Left colon (tissue), 2 donors: ENCODE results near the gene IVD. TPM values are rescaled to one million over a fixed set of nuclear protein-coding genes. Genes with fewer than 3 reads are reported as not detected.
A peak's percentile ranks its signal among the peaks of the same experiment; 100 is the strongest.
"Not testable (repeated sequence)": the region's sequence is repeated elsewhere in the genome, so short reads cannot be mapped to it uniquely, and the experiment has no call there.

Source experiments
- ATAC-seq: fragments of 200-7000 bp; cut with Tn5 transposase; one replicate; pipeline ENCODE4 v1.9.1; 2020; ENCODE audit warnings: mild to moderate bottlenecking, moderate library complexity
- DNase-seq, 2 donors: peaks; one replicate each; pipeline ENCODE4 v3.0.0-alpha.2; 2020
- intact Hi-C, 2 donors: fragments of 100-400 bp; cut with DNase I in 1 of 2; cut with micrococcal nuclease in 1 of 2; formaldehyde crosslinking; loops; one replicate each; pipeline versions ENCODE4 v1.11.2 to v1.14.0; 2022; cut with DNase I, micrococcal nuclease
- total RNA-seq, 2 donors: library from RNA; stranded (reverse); fragmentation: NEBNext Ultra II Directional; extraction: Animal tissue kit (Norgen Biotek cat#: 25700); gene quantifications; one replicate each; pipeline ENCODE4 v1.2.1, GENCODE V29; 2021
- donor health status: DM: no; HTN: no; CAD: no.
- donor health status: DM: yes; HTN: yes; CAD: no.

IVD gene
- total RNA-seq, 2 donors from 2014 or later = 68.8 to 71.5 TPM

DNA sequence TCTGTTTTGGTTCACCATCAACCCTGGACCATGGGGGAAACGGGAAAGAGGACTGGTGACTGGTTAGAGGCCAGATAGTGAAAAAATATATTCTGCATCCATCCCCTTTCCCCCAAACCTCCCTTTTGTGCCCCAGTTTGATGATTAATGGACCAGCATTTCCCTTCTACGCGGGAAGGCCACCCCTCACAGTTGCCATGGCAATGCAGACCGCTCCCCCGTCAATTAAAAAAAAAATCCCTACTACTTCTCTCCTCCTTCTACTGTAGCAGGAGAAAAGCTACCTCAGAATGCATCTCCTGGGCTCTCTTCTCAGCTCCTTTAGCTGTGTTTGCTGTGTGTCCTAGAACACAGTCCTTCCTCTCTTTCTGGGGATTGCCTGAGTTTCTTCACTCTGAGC, 39.1 kb downstream of the IVD start:
- DNase-seq = no peak
- no peak for ATAC-seq
- intact Hi-C loops = no loop called here

GRCh38 chr15:40445421-40445922, 39.9 kb downstream of the IVD start:
- ATAC-seq (peak; percentile 19), DNase-seq (no peak)
- intact Hi-C loops = no loop called here

DNA sequence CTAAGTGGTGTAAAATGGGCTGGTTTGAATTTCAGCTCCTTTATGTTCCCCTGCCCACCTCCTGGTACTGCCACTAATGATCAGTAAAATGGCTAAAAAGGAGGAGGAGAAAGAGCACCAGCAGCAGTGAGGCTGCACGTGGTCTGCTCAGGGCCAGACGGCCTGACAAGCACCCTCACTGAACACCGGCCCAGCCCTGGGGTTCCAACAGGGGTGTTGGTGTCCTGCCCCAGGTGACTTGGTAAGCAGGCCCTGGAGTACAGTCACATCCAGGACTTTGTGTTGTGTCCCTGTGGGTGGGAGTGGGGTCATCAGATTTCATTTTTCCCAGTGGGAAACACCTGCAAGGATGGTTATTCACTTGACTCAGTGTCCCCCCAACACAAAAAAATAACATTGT, 40.5 kb downstream of the IVD start:
- no peak for ATAC-seq
- intact Hi-C loops = no loop called here
- no peak for DNase-seq

DNA sequence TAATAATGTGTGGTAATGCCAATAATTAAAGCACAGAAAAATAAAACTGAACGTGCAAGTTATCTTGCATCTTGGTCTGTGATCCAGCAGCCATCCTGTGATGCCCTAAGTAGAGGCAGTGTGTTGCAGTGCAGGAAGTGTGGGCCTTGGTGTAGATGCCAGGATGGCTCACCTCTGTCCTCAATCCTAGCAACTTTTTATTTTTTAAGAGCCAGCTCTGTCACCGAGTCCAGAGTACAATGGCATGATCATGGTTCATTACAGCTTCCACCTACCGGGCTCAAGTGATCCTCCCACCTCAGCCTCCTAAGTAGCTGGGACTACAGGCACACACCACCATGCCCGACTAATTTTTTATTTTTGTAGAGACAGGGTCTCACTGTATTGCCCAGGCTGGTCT, 42.8 kb downstream of the IVD start:
- ATAC-seq (peak; percentile 71), DNase-seq (no peak)
- intact Hi-C loops = no loop called here

DNA sequence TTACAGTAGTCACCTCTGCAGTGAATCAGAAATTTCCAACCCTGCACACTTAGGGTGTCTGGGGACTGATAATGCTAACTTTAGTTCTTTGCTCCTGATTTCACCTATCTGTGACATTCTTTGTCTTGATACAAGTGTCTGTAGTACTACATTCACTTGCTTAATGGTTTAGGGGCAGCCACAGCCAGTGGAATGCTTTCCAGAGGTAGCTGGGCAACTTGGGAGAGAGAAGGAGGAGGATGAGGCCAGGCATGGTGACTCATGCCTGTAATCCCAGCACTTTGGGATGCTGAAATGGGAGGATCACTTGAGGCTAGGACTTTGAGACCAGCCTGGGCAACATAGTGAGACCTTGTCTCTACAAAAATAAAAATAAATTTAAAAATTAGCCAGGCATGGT, 43.7 kb downstream of the IVD start:
- no peak for ATAC-seq
- intact Hi-C loops = no loop called here
- DNase-seq = no peak

- intact Hi-C loops = no loop called here
- no peak for ATAC-seq
- DNase-seq = no peak
These were observed 44.5 kb downstream of the IVD start for GRCh38 chr15:40450047-40450446.

GRCh38 chr15:40451527-40452158, 46.0 kb downstream of the IVD start:
- ATAC-seq (peak; percentile 58), DNase-seq (no peak)
- intact Hi-C loops = no loop called here

DNA sequence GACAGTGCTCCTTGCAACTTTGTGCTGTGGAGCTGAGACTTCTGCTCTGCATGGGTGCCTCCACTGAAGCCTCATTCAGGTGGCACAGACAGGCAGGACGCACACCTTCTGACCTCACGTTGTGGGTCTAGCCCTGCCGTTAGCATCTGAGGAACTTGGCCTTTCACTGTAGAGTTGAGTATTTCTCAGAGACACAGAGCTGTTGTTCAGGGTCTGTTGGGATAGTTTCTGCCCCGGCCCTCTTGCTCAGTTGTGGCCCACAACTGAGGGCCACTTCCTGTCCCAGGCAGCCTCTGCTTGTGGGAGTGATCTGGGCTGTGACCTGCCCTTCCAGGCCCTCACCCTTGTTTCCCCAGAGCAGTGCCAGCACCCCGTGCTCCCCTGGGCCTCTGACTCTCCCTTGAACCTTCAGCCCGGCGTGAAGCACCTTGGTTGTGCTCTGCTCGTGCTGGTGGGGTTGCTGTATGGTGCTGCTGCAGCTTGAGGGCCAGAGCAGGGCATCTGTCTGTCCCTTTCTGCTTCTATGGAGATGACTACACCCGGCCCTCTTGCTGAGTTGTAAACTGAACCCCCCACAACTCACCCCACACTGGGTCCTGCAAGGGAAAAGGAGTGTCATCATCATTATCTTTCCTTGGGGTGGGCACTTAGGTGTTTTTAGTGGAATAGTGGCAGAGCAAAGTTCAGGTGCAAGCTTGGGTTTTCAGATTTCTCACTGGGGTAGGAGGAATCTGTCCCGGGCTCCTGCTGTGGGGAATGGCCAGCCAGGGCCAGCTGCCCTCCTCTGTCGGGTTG, 46.9 kb downstream of the IVD start:
- intact Hi-C loops = no loop called here
- DNase-seq = no peak
- peak; percentile 35 for ATAC-seq

GRCh38 chr15:40453941-40454340, 48.3 kb downstream of the IVD start:
- ATAC-seq, DNase-seq, intact Hi-C loops: not testable (repeated sequence)

DNA sequence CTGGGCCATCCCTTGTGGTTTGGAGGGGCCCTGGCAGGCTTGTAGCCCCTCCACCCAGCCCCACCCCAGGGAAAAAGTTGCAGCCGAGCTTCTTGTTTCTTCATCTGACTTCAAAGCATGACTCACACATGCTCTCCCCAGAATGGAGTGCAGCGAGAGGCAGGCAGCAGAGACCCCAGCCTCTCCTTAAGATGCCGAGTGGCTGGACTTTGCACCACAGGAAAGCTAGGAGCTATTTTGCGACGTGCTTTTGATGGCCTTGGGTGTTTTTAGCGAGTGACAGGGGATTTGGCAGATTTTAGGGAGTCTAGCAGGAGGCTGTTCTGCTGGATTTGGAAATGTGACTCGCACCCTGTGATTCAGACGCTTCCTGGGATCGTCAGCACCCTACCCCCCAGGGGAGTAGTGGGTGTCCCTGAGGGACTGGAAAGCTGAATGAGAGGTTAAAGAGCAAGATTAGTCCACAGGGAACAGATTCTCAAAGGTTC, 49.4 kb downstream of the IVD start:
- DNase-seq = no peak
- intact Hi-C loops = no loop called here

GRCh38 chr15:40456299-40456712, 50.7 kb downstream of the IVD start:
- ATAC-seq = no peak
- intact Hi-C loops = no loop called here
- DNase-seq = no peak

More for the DNA sequence above, 49.4 kb downstream of the IVD start:
- ATAC-seq = no peak

DNA sequence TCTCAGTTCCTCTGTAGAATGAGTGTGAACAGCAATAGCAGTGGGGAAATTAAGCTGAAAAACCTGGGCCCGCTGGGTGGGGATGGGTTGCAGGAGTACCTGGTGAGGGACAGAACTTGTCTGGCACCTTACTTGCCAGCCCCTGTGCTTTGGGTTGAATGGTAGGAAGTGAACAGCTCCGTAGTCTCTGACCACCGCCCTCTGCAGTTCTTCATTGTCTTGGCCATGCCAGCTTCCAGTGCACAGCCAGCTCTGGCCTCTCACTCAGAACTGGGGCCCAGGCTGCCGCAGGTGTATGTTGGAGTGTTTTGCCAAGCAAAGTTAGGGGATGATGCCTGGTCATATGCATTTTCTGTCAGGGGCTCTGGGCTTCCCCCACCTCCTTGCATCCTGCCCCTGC, 51.1 kb downstream of the IVD start:
- ATAC-seq = no peak
- intact Hi-C loops = no loop called here
- DNase-seq = no peak

GRCh38 chr15:40458495-40459371, 53.1 kb downstream of the IVD start:
- intact Hi-C loops = no loop called here
- DNase-seq = no peak
- ATAC-seq = no peak

DNA sequence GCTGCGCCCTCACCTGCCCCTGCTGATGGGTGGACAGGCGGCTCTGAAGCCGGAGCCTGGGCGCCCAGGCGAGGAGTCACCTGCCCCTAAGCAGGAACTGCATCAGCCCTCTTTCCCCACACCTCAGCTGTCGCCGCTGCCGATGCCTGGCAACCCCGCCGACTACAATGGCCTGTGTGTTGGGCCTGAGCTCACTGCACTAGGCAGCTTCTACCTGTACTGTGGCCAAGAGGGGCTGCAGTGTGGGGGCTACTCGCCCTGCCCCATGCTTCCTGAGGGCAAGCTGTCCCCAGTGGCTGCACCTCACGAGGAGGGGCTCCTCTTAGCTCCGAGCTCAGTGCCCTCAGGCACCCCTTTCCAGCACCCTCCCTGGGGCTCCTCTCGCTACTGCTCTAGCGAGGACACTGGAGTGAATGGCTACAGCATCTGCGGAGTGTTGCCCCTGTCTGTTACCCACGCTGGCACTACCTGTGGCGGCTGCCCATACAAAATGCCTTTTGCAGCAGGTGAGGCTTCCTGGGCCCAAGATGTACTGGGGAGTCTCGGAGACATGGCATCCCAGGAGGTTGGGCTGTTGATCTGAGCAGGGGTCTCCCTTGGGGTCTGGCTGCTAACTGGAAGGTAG, 53.9 kb downstream of the IVD start:
- DNase-seq (no peak), ATAC-seq (no peak)
- intact Hi-C loops = no loop called here

DNA sequence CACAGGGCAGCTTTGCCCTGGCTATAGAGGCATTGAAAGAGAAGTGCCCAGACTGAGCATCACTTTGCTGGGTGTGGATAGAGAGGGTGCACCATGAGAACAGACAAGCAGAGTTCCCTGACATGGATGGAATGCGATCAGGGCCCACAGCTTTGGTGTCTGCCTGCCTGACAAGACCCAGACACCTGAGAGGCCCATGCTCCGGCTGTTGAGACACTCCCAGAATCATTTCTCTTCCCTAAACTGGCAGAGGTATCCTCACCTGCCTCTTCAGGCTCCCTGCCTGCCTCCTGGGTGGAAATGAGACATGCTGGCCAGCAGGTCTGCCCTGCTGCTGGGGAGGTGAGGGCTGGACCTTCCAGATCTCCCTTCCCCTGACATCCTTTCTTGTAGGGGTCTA, 54.8 kb downstream of the IVD start:
- intact Hi-C loops = no loop called here
- DNase-seq (no peak), ATAC-seq (no peak)

DNA sequence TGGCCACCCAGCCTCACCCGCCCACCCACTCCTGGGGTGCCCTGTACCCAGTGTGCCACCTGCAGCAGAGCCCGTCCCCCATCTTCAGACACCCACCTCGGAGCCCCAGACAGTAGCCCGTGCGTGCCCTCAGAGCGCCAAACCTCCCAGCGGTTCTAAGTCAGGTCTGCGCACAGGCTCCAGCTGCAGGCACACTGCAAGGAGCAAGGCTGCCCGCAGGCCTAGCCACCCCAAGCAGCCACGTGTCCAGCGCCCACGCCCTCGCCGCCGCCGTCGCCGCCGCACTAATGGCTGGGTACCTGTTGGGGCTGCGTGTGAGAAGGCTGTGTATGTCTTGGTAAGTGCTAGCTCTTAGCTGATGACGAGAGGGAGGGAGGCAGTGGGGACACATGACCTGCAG, 56.4 kb downstream of the IVD start:
- intact Hi-C loops = no loop called here
- ATAC-seq (no peak), DNase-seq (no peak)

DNA sequence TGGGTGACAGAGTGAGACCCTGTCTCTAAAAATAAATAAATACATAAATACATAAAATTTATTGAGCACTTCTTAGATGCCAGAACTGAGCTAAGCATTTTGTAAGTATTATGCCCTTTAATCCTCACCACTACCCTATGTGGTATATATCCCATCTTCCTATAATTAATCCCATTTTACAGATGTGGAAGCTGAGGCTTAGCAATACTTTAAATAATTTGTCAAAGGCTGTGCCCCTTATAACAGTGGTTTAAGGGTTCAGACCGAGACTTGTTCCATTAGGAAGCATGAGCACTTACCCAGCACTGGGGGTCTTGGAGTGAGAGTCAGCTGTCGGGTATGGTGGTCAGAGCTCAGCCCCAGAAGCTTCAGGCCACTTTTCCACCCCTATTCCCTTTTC, 57.7 kb downstream of the IVD start:
- intact Hi-C loops = no loop called here
- DNase-seq = no peak
- ATAC-seq = no peak

DNA sequence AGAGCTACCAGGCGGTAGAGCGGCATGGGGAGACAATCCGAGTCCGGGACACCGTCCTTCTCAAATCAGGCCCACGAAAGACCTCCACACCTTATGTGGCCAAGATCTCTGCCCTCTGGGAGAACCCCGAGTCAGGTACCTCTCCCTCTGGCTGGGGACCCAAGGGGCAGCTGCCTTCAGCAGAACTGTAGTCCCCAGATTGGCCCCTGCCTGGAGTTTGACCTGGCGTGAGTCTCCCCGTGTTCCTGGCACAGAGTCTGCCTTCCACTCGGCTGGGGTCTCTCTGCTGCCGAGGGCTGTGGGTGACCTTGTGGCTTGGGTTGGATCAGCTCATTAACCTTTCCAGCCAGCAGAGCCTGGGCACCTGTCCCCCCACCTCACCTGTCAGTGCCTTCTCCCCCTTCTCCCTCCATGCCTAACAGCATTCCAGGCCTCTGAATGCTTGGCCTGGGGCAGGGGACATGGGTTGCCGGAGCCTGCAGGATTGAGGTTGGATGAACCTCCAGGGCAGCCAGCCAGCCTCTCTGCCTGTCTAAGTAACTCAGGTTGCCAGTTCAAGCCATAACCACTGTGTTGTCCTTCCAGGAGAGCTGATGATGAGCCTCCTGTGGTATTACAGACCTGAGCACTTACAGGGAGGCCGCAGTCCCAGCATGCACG, 58.4 kb downstream of the IVD start:
- intact Hi-C loops = no loop called here
- ATAC-seq (no peak), DNase-seq (no peak)
